IPS-18c (cell line): ENCODE measurements around the gene ABTB1.
A peak's percentile ranks its signal among the peaks of the same experiment; 100 is the strongest.
"Not testable (repeated sequence)": the region's sequence is repeated elsewhere in the genome, so short reads cannot be mapped to it uniquely, and the experiment has no call there.

ENCODE experiments used
- H3K4me3 ChIP-seq: 2 replicates; pipeline ENCODE4 v1.7.0; 2013; ENCODE audit warnings: low read depth, mild to moderate bottlenecking, low read length, moderate library complexity; ENCODE audit not compliant: insufficient read depth
- H3K9me3 ChIP-seq: one replicate; pipeline ENCODE4 v1.6.1; 2013; ENCODE audit warnings: mild to moderate bottlenecking, low read length, moderate library complexity; ENCODE audit not compliant: control insufficient read depth, insufficient read depth

The ABTB1 gene

GRCh38 chr3:127690823-127691452, 18.2 kb downstream of the ABTB1 start:
- no peaks in the 10 kb centered on the region for H3K9me3 ChIP-seq
- no peak overlapping the region for H3K4me3 ChIP-seq

- H3K4me3 ChIP-seq, result no peak overlapping the region
- no peaks in the 10 kb centered on the region for H3K9me3 ChIP-seq
Observed at GRCh38 chr3:127691489-127691888, 18.7 kb downstream of the ABTB1 start.

- Histone ChIP-seq H3K4me3 (no peak overlapping the region), H3K9me3 (no peaks in the 10 kb centered on the region)
Observed at GRCh38 chr3:127691974-127692373, 19.2 kb downstream of the ABTB1 start.

GRCh38 chr3:127692501-127693335, 20.0 kb downstream of the ABTB1 start:
- Histone ChIP-seq H3K9me3 (no peaks in the 10 kb centered on the region), H3K4me3 (no peak overlapping the region)

GRCh38 chr3:127693336-127693843, 20.6 kb downstream of the ABTB1 start:
- no peak overlapping the region for H3K4me3 ChIP-seq
- no peaks in the 10 kb centered on the region for H3K9me3 ChIP-seq

- H3K4me3 ChIP-seq, result no peak overlapping the region
- H3K9me3 ChIP-seq, result no peaks in the 10 kb centered on the region
Observed at GRCh38 chr3:127694467-127695215, 21.9 kb downstream of the ABTB1 start.

DNA sequence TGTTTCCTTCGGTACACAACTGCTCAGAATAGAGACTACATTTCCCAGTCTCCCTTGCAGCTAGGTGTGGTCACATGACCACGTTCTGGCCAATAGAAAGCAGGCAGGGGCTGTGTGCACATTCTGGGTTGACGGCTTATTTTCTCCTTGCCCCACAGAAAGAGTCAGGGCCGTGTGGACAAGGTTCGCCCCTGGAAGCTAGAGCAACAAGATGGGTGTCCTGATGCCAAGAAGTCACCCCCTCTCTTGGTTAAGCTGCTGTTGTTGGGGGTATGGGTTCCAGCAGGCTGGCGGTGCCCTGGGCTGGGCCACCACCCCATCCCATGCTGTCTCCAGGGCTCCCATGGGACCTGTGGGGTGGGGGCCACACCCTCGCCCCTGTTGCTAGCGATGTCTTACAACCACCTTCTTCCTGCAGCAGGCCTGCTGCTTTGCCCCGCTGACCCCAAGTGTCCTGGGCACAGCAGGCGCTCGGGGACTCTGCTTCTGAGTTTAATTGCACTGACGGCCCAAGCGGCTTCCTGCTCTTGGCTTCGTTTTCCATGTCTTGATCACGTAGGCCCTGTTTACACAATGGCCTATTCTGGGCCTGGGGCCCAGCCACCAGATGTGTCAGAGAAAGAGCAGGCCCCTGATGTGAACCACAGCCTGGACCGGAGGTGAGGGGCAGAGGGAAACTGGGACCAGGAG, 24.9 kb downstream of the ABTB1 start:
- Histone ChIP-seq H3K4me3 (0 out of 2 replicates have a peak overlapping the region, but pooled peaks have one; percentile 9), H3K9me3 (no peaks in the 10 kb centered on the region)

DNA sequence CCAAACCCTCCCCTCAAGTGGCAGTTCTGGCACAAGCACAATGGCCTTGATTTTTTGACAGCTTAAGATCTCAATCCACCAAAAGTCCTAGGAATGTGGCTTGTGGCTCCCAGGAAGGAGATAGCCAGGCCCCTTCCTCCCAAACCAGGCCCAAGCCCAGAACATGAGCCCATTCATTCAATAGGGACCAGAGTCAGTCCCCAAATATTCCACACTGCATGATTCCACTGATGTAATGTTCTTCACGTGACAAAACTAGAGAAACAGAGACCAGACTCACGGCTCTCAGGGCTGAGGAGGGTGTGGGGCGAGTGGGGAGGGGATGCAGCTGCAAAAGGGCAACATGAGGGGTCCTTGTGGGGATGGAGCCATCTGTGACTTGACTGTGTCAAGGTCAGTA, 25.5 kb downstream of the ABTB1 start:
- Histone ChIP-seq H3K9me3 (no peaks in the 10 kb centered on the region), H3K4me3 (no peak overlapping the region)

GRCh38 chr3:127698691-127699415, 26.1 kb downstream of the ABTB1 start:
- Histone ChIP-seq H3K9me3 (no peaks in the 10 kb centered on the region), H3K4me3 (no peak overlapping the region)

- Histone ChIP-seq H3K4me3 (no peak overlapping the region), H3K9me3 (no peaks in the 10 kb centered on the region)
Observed at GRCh38 chr3:127699416-127700300, 26.9 kb downstream of the ABTB1 start.

GRCh38 chr3:127700406-127700805, 27.7 kb downstream of the ABTB1 start:
- H3K4me3 ChIP-seq, result no peak overlapping the region

GRCh38 chr3:127701280-127701911, 28.6 kb downstream of the ABTB1 start:
- no peaks in the 10 kb centered on the region for H3K9me3 ChIP-seq
- H3K4me3 ChIP-seq, result no peak overlapping the region

More at GRCh38 chr3:127700406-127700805, 27.7 kb downstream of the ABTB1 start:
- H3K9me3 ChIP-seq, result no peaks in the 10 kb centered on the region

DNA sequence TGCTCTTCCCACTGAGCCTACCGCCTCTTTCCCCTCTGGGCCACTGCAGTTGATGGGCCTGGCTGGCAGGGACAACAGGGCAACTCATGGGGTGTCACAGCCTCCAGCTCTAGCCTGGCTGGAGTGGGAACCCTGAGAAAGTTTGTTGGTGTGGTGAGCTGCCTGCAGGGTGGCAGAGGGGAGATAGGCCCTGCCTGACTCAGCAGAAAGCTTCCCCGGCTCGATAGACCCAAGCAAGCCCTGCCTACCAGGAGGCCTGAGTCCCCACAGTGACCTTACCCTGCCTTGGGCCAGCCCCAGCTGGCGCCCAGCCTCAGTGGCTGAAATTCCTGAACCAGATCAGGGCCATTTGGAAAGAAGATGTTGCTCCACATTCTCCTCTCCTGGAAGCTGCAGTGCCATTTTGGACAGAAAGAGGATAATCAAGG, 29.4 kb downstream of the ABTB1 start:
- Histone ChIP-seq H3K4me3 (no peak overlapping the region), H3K9me3 (no peaks in the 10 kb centered on the region)

DNA sequence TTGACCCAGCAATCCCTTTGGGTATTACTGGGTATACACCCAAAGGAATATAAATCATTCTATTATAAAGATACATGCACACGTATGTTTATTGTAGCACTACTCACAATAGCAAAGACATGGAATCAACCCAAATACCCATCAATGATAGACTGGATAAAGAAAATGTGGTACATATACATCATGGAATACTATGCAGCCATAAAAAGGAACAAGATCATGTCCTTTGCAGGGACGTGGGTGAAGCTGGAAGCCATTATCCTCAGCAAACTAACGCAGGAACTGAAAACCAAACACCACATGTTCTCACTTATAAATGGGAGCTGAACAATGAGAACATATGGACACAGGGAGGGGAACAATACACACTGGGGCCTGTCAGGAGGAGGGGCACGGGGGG, 32.1 kb downstream of the ABTB1 start:
- not testable (repeated sequence) for H3K9me3 ChIP-seq, H3K4me3 ChIP-seq

- no peak overlapping the region for H3K4me3 ChIP-seq
- no peaks in the 10 kb centered on the region for H3K9me3 ChIP-seq
Observed at GRCh38 chr3:127706312-127706711, 33.6 kb downstream of the ABTB1 start.
